GM23338 (cell line): Measurements from ENCODE around the gene COL25A1. TPM values are rescaled to one million over a fixed set of nuclear protein-coding genes. Genes with fewer than 3 reads are reported as not detected.

Source experiments
- ATAC-seq: fragments of 200-7000 bp; cut with Tn5 transposase; 3 replicates; pipeline ENCODE4 v1.9.1; 2020
- DNase-seq: peaks from one replicate; pipeline ENCODE4 v3.0.0-alpha.2; 2015; ENCODE audit warnings: low spot score
- H2AFZ ChIP-seq: fragments of 200-600 bp; sonication (generic); 2 replicates; pipeline ENCODE4 v1.8.0; 2016; ENCODE audit warnings: antibody characterized with exemption, mild to moderate bottlenecking, moderate library complexity
- H3F3A ChIP-seq: fragments of 200-600 bp; sonication (generic); replicated peaks from 2 replicates; pipeline ENCODE4 v1.8.0; 2017; ENCODE audit warnings: antibody characterized with exemption, mixed run types, low read depth
- H3K27ac ChIP-seq: fragments of 200-600 bp; sonication (generic); 2 replicates; pipeline ENCODE4 v1.6.1; 2016; ENCODE audit warnings: low read depth
- H3K27me3 ChIP-seq: fragments of 200-600 bp; sonication (generic); 2 replicates; pipeline ENCODE4 v1.8.0; 2016; ENCODE audit warnings: mild to moderate bottlenecking, mixed run types, moderate library complexity; ENCODE audit not compliant: insufficient read depth
- H3K36me3 ChIP-seq: fragments of 200-600 bp; sonication (generic); 2 replicates; pipeline ENCODE4 v1.8.0; 2016; ENCODE audit warnings: mild to moderate bottlenecking; ENCODE audit not compliant: insufficient read depth
- H3K4me1 ChIP-seq: fragments of 200-600 bp; sonication (generic); 2 replicates; pipeline ENCODE4 v1.8.0; 2016; ENCODE audit warnings: mild to moderate bottlenecking, moderate library complexity; ENCODE audit not compliant: insufficient read depth
- H3K4me2 ChIP-seq: fragments of 200-600 bp; sonication (generic); 2 replicates; pipeline ENCODE4 v1.7.1; 2017; ENCODE audit warnings: mixed run types
- H3K4me3 ChIP-seq: fragments of 200-600 bp; sonication (generic); 2 replicates; pipeline ENCODE4 v1.6.1; 2016; ENCODE audit warnings: mixed run types
- H3K79me2 ChIP-seq: fragments of 200-600 bp; sonication (generic); replicated peaks from 2 replicates; pipeline ENCODE4 v1.8.0; 2017; ENCODE audit warnings: mild to moderate bottlenecking; ENCODE audit not compliant: insufficient read depth
- H3K9me2 ChIP-seq: fragments of 200-600 bp; sonication (generic); 2 replicates; pipeline ENCODE4 v1.8.0; 2017; ENCODE audit not compliant: insufficient read depth
- H4K20me1 ChIP-seq: fragments of 200-600 bp; sonication (generic); replicated peaks from 2 replicates; pipeline ENCODE4 v1.8.0; 2017; ENCODE audit warnings: mild to moderate bottlenecking; ENCODE audit not compliant: insufficient read depth
- H3K27ac Mint-ChIP-seq: 2 replicates; pipeline ENCODE4 v1.8.0; 2020; ENCODE audit warnings: inconsistent platforms, mild to moderate bottlenecking, moderate library complexity, mixed read lengths
- H3K27me3 Mint-ChIP-seq: 3 replicates; pipeline ENCODE4 v1.8.0; 2022; ENCODE audit warnings: low read depth, mild to moderate bottlenecking, moderate library complexity, mixed read lengths, inconsistent platforms; ENCODE audit not compliant: insufficient read depth, poor library complexity
- H3K36me3 Mint-ChIP-seq: 3 replicates; pipeline ENCODE4 v1.8.0; 2021; ENCODE audit warnings: low read depth, mild to moderate bottlenecking, inconsistent platforms, moderate library complexity, mixed read lengths
- H3K4me1 Mint-ChIP-seq: 3 replicates; pipeline ENCODE4 v1.8.0; 2020; ENCODE audit warnings: mild to moderate bottlenecking, inconsistent platforms, mixed read lengths
- H3K4me3 Mint-ChIP-seq: 3 replicates; pipeline ENCODE4 v1.8.0; 2021; ENCODE audit warnings: moderate library complexity, mild to moderate bottlenecking, inconsistent platforms, mixed read lengths
- H3K9me3 Mint-ChIP-seq: 3 replicates; pipeline ENCODE4 v1.8.0; 2020; ENCODE audit warnings: moderate library complexity, mild to moderate bottlenecking, inconsistent platforms, mixed read lengths
- CREB1 ChIP-seq: fragments of 250-450 bp; sonication (Bioruptor Pico); IDR thresholded peaks from 2 replicates; pipeline ENCODE4 v1.5.0; 2020; ENCODE audit warnings: low read depth, mild to moderate bottlenecking, moderate library complexity
- CTCF ChIP-seq, 2 experiments: fragments of 200-600 bp in 1 of 2; sonication (generic) in 1 of 2; conservative IDR thresholded peaks; 2 replicates each; pipeline versions ENCODE4 v1.5.1 to v1.6.1; 2016 to 2017; ENCODE audit warnings: antibody characterized with exemption in 2 of 2, low read depth in 2 of 2, mild to moderate bottlenecking in 2 of 2, moderate library complexity in 1 of 2
- EZH2 ChIP-seq: fragments of 200-600 bp; sonication (generic); IDR thresholded peaks from one replicate; pipeline ENCODE4 v1.8.0; 2017; ENCODE audit warnings: antibody characterized with exemption, mild to moderate bottlenecking, low read depth; ENCODE audit not compliant: unreplicated experiment
- EZH2phosphoT487 ChIP-seq: fragments of 200-600 bp; sonication (generic); IDR thresholded peaks from one replicate; pipeline ENCODE4 v1.8.1; 2018; ENCODE audit warnings: antibody characterized with exemption; ENCODE audit not compliant: unreplicated experiment
- JUNB ChIP-seq: IDR thresholded peaks from one replicate; pipeline ENCODE4 v1.6.1; 2016; ENCODE audit warnings: antibody characterized with exemption; ENCODE audit not compliant: unreplicated experiment
- NANOG ChIP-seq: IDR thresholded peaks from 2 replicates; pipeline ENCODE4 v1.6.1; 2016; ENCODE audit warnings: antibody characterized with exemption, borderline replicate concordance
- POLR2AphosphoS5 ChIP-seq: IDR thresholded peaks from 2 replicates; pipeline ENCODE4 v1.6.1; 2016; ENCODE audit warnings: antibody characterized with exemption, low read depth
- REST ChIP-seq: IDR thresholded peaks from one replicate; pipeline ENCODE4 v1.6.1; 2018; ENCODE audit warnings: antibody characterized with exemption; ENCODE audit not compliant: unreplicated experiment
- STAT1 ChIP-seq: IDR thresholded peaks from one replicate; pipeline ENCODE4 v1.6.1; 2016; ENCODE audit warnings: antibody characterized with exemption; ENCODE audit not compliant: unreplicated experiment
- ZNF114 ChIP-seq: fragments of 250-450 bp; sonication (Bioruptor Pico); IDR thresholded peaks from 2 replicates; pipeline ENCODE4 v1.5.0; 2020; ENCODE audit warnings: mild to moderate bottlenecking, moderate library complexity
- ZNF331 ChIP-seq: fragments of 250-450 bp; sonication (Bioruptor Pico); IDR thresholded peaks from 2 replicates; pipeline ENCODE4 v1.5.0; 2020; ENCODE audit warnings: low read depth, mild to moderate bottlenecking, moderate library complexity
- ZNF462 ChIP-seq: fragments of 250-450 bp; sonication (Bioruptor Pico); IDR thresholded peaks from 2 replicates; pipeline ENCODE4 v1.5.0; 2020; ENCODE audit warnings: mild to moderate bottlenecking, moderate library complexity
- polyA plus RNA-seq: library from polyadenylated mRNA; unstranded; fragments of >200 nt; fragmentation: Nextera tagmentation; extraction: Ambion mirVana; gene quantifications from 2 replicates; pipeline ENCODE4 v1.2.1, GENCODE V29; 2016
- total RNA-seq: library from RNA; depleted of rRNA; stranded (reverse); fragments of >200 nt; shearing (Covaris generic); gene quantifications from 2 replicates; pipeline ENCODE4 v1.2.3, GENCODE V29; 2014
- TF ChIP-seq, protein P1 (sequence below): IDR thresholded peaks from 2 replicates; pipeline ENCODE4 v1.6.1; 2016; ENCODE audit warnings: antibody characterized with exemption

COL25A1 gene
- total and polyA plus RNA-seq, 2 experiments from 2014 or later = 3.9 to 5.6 TPM

GRCh38 chr4:109128589-109128988, 173.9 kb downstream of the COL25A1 start:
- Histone ChIP-seq H3K9me2 (no peaks in the 10 kb centered on the region), H2AFZ (no peak overlapping the region), H3K4me3 (no peak overlapping the region), H4K20me1 (no peaks in the 10 kb centered on the region), H3K4me1 (no peaks in the 10 kb centered on the region), H3K27ac (no peak overlapping the region), H3K79me2 (no peaks in the 10 kb centered on the region), H3K4me2 (no peak overlapping the region), H3K36me3 (no peaks in the 10 kb centered on the region), H3F3A (no peaks in the 10 kb centered on the region), H3K27me3 (no peaks in the 10 kb centered on the region)
- DNase-seq (no peak), ATAC-seq (no peak)
- Mint-ChIP-seq H3K4me1 (peaks cover 18% of the 10 kb centered on the region), H3K27ac (no peak overlapping the region), H3K27me3 (no peaks in the 10 kb centered on the region), H3K9me3 (no peaks in the 10 kb centered on the region), H3K4me3 (no peak overlapping the region), H3K36me3 (no peaks in the 10 kb centered on the region)
- TF ChIP-seq ZNF462 = no peak
- TF ChIP-seq EZH2 = no peak
- no peak for TF ChIP-seq CTCF (conservative IDR thresholded peaks at IDR 0.05; ENCODE audit: low read depth in 2 of 2)
- no peak for TF ChIP-seq POLR2AphosphoS5
- TF ChIP-seq ZNF114 (CRISPR knock-in tag) = no peak
- no peak for TF ChIP-seq EZH2phosphoT487
- no peak for TF ChIP-seq NANOG
- TF ChIP-seq, protein P1, sequence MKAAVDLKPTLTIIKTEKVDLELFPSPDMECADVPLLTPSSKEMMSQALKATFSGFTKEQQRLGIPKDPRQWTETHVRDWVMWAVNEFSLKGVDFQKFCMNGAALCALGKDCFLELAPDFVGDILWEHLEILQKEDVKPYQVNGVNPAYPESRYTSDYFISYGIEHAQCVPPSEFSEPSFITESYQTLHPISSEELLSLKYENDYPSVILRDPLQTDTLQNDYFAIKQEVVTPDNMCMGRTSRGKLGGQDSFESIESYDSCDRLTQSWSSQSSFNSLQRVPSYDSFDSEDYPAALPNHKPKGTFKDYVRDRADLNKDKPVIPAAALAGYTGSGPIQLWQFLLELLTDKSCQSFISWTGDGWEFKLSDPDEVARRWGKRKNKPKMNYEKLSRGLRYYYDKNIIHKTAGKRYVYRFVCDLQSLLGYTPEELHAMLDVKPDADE = no peak
- no peak for TF ChIP-seq CREB1 (CRISPR knock-in tag)
- TF ChIP-seq JUNB = no peak
- TF ChIP-seq REST = no peak
- no peak for TF ChIP-seq STAT1
- TF ChIP-seq ZNF331 = no peak
